Endometrium (tissue), 2 donors: ENCODE measurements around the gene AGA.

Source experiments
- FAIRE-seq: peaks from 2 replicates; lab custom pipeline; 2012; peaks lifted over from hg19 to GRCh38; lab: Jason Lieb, UNC
- donor health status: control.
- donor health status: control.

AGA gene

DNA sequence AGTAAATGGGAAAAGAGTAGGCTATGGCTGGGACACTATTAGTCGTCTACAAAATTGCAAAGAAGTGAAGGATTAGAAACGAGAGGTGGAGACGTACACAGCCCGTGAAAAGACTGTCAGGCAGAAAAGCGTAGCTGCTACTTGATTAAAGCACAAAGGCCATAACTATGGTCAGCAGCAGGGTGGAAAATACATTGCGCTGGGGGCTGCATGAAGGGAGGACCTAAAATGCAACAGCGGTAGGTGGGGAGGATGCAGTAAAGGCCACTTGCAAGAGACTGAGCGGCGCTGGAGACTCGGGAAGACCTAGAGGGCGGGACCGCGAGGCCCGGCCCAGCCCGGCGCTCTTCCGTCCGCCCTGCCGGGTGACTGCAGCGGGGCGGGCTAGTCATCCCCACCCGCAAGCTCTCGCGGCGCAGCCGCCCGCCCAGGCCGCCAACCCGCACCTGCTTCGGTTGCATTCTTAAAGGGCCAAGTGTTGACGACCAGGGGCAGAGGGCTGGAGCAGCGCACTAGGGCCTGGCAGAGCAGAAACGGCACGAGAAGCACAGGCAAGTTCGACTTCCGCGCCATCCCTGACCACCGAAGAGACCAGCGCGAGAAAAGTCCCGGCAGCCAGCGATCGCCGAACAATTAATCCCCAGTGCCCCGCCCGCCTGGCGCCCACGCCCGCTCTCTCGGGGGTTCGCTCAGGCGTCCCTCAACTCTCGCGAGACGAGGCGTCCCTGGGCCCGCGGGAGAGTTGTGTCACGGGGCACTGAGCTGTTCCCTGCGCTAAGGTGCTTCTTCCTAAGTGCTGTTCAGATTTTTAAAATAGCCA, at the start of gene AGA:
TSS of gene AGA (minus strand) at position 635 of the 820 bp plus-strand sequence. CDS start at position 573, 62 bp downstream.
- peak; percentile 66 for FAIRE-seq

DNA sequence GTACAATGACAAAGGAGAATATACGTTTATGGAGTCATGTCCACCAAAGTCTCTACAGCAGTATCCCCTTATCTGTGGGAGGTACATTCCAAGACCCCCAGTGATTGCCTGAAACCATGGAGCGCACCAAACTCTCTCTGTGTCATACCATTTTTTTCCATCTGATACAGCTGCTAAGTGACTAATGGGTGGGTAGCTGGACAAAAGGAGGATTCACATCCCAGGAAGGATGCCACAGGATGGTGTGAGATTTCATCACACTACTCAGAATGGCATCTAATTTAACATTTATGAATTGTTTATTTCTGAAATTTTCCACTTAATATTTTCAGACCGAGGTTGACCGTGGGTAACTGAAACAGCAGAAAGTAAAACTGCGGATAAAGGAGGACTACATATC, 49.8 kb upstream of the AGA start:
- FAIRE-seq = no peak

DNA sequence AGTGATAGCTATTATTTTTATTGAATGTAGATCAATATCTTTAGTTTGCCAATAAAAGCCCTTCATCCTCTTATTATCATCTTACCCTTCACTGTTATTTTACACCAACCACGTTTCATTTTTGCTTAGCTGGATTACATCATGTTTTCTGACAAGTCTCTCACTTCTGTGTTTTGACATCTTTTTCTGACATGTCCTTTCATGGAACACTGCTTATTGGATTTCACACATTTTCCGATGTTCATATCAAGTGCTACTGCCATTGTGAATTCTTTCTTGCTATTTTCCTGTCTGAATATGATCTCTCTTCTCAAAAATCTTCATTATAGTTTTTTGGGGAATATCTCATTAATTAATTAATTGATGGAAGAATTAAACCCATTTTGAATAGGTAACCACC, 48.5 kb upstream of the AGA start:
- FAIRE-seq = no peak

DNA sequence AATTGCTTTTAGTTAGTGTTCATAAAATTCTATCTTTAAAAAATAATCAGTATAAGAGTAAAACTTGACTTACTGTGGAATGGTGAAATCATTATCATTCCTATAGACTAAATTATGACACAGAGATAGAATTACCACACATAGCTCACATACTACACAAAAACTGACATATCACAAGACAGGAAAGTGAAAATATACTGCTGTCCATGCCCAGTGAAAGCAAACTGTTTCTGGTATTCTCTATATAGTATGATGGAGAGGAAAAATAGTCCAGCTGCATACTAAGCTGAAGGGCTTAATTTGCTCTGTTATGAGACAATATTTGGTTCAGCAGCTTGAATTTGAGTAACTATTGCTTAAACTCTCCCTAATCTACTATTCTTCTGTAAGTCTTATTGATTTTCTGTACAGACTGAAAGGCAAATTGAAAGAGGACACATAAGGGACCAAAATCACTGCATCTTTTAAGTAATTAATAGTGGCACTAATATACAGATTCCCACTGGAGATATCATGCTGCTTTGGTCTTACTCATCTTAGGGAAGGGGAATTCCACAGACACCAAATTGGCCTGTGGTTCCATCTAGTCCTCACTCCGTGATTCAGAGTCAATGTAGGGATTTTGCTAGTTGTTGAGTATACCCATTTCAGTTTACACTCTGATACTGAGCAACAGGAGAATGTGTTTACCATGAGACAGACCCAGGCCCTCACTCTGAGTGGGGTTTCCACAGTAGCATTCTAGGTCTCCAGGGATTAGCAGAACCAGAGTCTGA, 47.4 kb upstream of the AGA start:
- no peak for FAIRE-seq

DNA sequence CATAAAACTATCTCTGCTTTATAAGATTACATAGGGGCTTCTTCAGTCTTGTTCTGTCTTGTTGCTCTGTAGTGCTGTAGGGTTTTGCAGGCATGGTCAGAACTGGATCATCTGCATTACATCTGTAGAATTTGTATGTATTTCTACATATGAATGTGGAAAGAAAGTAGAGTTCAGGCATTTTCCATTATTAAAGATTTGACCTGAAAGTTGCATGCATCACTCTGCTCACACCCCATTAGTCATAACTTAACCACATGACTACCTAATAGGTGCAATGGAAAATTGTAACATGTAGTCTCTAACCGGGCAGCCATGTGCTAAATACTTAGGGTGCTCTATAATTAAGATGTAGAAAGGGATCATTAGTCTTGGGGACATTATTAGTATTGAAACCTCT, 45.7 kb upstream of the AGA start:
- FAIRE-seq = no peak

DNA sequence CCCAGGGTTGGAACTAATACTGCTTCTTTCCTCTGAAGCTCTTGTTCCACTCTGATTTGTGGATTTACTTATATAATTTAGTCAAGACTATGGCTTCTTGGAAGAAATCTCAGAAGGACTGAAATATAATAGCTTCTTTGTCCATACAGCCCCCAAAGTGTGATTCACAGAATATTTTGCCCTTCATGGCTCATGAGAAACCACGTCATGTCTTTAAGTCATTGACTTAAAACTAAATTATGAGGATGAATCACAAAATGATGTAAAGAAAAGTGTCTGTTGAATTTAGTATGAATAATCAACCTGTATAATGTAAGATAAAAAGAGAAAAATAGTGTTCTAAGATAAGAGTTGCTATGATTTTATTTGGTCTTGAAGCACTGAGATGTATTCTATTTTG, 43.3 kb upstream of the AGA start:
- no peak for FAIRE-seq

DNA sequence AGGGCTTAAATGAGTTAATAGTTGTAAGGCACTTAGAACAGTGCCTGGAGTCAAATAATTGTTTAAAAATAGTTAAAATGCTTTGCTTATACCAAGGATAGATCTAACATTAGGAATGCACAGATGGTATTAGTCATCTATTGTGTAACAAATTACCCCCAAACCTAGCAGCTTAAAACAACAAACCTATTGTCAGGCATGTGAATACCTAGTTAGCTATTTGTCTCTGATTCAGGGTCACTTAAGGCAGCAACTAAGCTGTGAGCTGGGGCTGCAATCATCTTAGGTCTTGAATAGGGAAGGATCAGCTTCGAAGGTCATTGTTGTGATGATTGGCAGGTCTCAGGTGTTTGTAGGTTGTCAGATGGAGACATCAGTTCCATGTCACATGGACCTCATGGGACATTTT, 42.4 kb upstream of the AGA start:
- no peak for FAIRE-seq

DNA sequence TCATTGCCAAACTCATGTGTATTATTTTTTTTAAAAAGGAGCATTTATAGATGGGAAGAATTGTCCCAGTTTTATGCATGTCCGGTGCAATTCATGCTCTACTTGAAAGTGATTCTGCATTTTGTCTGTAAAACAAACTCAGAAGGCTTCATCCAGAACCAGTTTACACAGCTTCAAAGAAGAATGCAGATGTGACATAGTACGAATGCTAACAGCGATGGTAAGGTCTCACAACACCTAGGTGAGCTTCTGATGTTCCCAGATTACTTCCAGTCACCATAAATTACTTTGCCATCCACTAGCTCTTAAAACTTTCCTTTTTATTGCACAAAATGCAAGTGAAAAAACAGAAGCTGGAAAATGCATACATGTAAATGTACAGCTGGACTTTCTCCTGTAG, 41.5 kb upstream of the AGA start:
- no peak for FAIRE-seq

DNA sequence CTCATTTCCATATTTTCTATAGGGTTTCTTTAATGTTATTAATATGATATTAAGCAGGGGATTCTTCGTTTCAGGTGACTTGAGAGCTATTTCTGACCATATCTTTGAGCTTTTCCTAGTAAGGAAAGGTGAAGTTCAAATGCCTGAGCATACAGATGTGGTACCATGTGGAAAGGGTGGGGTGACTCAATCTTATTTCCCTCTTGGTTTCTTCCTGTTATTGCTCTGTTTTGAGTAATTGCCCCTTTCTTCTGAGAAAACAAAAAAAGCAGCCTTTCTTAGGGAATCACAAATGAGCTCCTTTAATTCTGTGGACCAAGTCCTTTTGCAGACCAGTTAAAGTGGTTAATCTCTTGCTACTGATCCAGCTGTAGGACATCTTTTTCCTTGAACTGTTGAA, 41.0 kb upstream of the AGA start:
- FAIRE-seq = no peak

DNA sequence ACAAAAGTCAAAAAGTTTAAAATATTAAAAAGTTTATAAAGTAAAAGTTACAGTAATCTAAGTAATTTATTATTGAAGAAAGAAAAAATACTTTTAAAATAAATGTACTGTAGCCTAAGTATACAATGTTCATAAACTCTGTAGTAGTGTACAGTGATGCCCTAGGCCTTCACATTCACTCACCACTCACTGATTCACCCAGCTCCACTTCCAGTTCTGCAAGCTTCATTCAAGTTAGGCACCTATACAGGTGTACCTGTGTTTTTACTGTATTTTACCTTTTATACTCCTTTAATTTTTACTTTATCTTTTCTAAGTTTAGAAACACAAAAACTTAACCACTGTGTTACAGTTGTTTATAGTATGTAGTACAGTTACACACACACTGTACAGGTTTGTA, 40.1 kb upstream of the AGA start:
- FAIRE-seq = no peak

DNA sequence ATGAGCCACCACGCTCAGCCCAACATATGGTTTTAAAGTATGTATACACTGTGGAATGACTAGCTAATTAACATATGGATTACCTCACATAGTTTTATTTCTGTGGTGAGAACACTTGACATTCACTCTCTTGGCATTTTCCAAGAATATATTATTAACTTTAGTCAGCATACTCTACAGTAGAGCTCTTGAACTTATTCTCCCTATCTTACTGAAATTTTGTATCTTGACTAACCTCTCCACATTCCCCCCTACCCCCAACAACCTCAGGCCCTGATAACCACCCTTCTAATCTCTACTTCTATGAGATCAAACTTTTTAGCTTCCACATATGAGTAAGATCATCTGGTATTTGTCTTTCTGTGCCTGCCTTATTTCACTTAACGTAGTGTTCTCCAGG, 38.6 kb upstream of the AGA start:
- FAIRE-seq = no peak

DNA sequence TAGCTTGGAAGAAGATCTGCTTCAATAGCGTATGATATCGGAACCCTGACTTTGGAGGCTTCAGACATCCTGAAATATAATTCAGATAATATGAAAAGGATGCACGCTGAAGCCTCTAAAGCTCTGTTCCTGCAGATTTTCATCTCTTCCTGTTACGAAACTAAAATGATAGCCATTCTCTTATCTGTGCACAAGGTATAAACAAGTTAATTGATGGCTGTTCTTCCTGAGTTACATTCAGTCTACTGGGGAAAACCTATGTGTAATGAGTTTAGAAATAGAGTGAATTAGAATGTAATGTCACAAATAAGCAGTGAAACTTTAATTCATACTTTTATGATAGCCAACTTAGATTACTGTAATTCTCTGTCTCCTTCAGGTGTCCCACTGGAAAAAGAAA, 36.8 kb upstream of the AGA start:
- FAIRE-seq = no peak

DNA sequence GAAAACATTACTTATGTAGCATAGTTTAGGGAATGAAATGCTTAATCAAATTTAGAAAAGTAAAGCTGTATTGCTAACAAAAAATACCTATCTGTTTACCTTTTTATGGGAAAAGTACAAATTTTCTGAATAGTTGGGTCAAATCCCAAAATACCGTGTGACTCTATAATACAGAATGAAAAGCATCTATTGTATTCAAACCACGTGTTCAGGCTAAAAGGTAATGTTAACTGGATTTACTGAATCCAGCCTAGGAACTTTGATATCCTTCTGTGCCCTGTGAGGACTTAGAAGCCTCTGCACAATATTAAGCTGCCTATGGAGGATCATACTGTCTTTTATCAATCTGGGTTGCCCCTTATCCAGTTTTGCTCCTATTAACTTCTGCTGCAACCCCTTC, 36.3 kb upstream of the AGA start:
- no peak for FAIRE-seq

DNA sequence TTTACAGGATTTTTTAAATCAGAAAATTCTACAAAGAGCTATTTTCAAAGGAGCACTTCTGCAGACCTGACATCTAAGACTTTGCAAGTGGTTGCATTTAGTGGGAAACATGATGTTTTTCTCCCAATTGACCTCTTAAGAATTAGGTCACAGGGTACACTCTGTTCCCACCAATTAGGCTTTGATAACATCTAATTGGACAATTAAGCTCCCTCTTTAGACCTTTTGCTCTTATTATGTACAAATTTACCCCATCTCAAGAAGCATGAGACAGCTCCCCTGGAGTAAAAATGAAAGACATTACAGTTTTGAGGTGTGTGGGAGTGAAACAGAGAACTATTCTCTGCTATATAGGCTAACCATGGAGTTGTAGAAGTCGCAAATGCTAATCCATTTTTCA, 31.8 kb upstream of the AGA start:
- FAIRE-seq = no peak

DNA sequence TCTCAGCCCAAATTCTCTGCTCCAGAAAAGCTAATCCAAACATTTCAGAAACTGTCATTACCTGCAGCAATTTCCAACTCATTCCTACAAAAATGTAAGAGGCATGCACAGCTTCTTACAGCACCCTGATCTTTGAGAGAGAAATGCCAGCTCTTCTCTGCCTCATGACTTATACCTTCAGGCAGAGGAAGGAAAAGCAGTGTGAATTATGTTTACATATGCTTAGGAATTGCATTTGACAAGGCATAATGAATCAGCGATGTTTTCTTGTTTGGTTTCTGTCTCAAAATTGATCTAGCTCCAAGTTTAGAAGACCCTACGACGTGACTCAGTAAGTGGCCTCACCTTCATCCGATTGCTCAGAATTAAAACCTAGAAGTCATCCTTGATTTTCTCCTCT, 21.8 kb upstream of the AGA start:
- no peak for FAIRE-seq

DNA sequence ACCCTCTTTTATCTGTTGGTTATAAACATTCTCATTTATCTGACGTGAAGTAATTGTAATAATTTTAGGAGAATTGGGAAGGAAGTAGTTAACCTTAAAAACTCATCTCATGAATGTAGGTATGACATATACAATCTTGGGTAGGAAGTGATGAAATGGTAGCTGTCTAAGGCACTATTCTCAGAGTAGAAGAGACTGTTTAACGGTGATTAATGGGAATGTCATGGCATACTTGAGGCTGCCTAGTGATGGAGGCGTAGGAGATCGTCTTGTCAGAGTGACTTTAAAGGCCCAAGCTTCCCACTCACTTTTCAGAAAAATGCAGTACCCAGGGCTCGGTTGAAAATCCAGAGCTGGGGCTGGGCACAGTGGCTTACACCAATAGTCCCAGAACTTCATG, 19.4 kb upstream of the AGA start:
- no peak for FAIRE-seq

DNA sequence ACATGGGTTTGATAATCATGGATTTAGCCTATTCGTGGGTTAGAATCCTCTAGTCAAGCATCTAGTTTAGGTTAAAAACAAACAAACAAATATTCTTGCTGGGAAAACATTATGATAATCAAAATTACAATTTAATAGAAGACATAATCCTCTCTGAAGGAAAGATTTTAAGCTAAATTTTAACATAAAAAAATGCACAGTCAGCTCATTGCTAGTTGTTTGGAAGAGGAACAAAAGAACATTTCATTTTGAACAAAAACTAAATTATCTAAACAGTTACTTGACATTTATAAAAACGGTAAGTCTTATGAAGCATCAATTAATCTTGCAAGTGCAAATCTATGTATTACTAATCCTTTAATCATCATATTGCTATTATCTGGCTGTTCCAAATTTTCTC, 18.2 kb upstream of the AGA start:
- FAIRE-seq = no peak

DNA sequence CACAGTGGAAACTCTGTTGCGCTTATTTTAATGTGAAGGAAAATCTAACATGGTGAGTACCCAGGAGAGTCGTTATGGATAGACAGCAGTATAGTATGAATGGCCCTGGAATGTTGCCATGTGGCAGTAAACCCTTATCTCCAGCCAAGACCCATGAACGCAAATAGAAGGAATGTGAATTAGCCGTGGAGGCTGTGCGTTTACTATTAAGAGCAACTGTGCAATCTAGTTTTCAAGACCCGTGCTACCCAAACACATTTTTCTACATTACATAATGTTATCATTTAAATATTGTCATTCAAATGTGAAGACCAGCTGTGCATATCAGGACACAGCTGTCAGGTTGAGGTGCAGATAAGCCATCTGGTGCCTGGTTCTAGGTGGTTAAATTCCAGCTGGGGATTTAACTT, 13.3 kb upstream of the AGA start:
- no peak for FAIRE-seq

DNA sequence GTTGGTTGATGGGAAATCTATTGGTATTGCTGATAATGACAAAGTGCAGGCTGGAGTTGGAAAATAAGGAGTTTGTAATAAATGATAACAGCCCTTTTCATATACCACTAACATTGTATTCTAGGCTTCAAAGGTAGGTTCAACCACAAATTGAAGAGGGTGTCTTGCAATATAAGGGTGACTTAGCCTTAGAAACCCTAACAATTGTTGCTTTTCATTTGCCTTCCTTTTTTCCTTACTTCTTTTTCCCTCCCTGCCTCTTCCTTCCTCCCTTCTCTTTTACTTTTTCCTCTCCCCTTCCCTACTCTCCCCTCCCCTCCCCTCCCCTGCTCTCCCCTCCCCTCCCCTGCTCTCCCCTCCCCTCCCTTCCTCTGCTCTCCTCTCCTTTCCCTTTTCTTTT, 10.9 kb upstream of the AGA start:
- FAIRE-seq = no peak

DNA sequence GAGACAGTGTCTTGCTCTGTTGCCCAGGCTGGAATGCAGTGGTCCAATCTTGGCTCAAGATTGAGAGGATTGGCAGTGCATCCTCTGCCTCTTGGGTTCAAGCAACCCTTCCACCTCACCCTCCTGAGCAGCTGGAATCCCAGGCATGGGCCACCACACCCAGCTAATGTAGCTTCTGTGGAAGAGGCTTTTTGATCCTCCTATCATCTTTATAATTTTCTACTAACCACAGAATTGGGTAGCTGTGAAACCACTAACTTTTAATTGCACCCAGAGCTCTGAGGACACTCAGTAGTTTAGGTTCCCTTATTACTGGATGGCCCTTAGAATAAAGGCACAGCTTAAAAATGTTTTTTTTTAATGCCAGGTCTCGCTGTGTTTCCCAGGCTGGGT, 8.9 kb upstream of the AGA start:
- FAIRE-seq = no peak

DNA sequence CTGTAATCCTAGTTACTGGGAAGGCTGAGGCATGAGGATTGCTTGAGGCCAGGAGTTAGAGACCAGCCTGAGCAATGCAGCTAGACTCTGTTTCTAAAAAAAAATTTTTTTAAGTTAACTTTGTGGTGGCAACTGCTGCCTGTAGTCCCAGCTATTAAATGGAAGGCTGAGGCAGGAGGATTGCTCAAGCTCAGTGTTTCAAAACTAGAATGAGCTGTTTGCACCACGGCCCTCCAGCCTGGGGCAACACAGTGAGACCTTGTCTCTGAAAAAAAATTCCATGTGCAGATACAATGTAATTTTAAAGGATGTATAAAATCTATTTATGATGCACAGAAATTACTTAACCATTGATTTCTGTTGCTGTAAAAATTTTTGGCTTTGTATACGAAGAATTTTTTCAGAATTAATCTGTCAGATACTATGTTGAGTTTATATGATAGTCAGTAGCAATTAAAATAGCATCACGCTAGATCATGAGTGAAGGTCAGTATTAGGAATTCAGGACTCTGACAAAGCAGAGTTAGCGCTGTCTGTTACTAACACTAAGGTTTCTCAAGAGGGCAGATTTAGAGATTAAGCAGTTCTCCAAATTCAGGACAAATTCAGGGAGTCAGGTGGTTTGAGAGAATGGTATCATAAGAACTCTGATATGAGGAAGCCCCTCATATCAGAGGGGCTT, 8.3 kb upstream of the AGA start:
- FAIRE-seq = no peak

DNA sequence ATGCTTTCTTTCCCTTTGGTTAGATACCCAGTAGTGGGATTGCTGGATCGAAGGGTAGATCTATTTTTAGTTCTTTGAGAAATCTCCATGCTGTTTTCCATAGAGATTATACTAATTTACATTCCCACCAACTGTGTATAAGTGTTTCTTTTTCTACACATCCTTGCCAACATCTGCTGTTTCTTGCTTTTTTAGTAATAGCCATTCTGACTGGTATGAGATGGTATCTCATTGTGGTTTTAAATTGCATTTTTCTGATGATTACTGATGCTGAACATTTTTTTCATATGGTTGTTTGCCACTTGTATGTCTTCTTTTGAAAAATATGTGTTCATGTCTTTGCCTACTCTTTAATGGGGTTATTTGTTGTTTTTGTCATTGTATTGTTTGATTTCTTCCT, 6.6 kb upstream of the AGA start:
- FAIRE-seq = no peak

DNA sequence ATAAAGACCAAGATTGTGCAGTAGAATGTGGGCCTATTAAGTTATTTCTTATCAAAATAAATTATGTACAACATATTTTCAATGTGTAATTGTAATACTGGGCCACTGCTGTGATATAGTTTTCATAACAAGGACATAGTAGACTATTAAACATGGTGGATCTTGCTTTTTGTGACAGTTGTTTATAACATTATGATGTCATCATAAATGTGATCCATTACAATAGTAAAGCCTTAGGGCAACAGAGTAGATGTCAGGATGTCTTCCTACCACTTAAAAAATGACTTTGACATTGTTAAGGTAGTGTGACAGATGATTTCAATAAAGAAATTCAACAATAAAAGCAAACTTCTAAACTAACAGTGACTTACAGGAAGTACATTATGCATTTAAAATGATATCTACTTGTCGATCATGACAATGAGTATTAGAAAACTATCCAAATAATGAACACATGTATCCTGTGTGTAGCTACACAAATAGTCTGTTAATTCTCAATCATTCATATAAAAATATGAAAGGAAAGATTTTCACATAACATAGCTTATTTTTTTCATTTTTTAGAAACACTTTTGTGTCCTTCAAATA, 5.3 kb upstream of the AGA start:
- FAIRE-seq = no peak
